HEK293 (cell line): Measurements from ENCODE around the gene ATP7B.

Source experiments
- HOXA7 ChIP-seq: sonication (generic); formaldehyde crosslinking; IDR thresholded peaks from 2 replicates; pipeline ENCODE4 v1.8.1; 2022; ENCODE audit warnings: missing genetic modification reagents, borderline replicate concordance
- PRDM1 ChIP-seq: fragments of 450-650 bp; formaldehyde crosslinking; IDR thresholded peaks from 2 replicates; pipeline ENCODE4; 2016; ENCODE audit warnings: missing biosample characterization, missing genetic modification characterization
- SP2 ChIP-seq: fragments of 450-650 bp; formaldehyde crosslinking; IDR thresholded peaks from 2 replicates; pipeline ENCODE4 v1.5.1; 2016; ENCODE audit warnings: missing biosample characterization, missing genetic modification characterization
- ZNF10 ChIP-seq: fragments of 450-650 bp; formaldehyde crosslinking; IDR thresholded peaks from 2 replicates; pipeline ENCODE4 v1.5.1; 2017; ENCODE audit warnings: missing biosample characterization, missing genetic modification characterization
- ZNF302 ChIP-seq: fragments of 450-650 bp; formaldehyde crosslinking; IDR thresholded peaks from 2 replicates; pipeline ENCODE4 v1.5.1; 2016; ENCODE audit warnings: missing biosample characterization, missing genetic modification characterization, low read depth
- ZNF555 ChIP-seq: fragments of 450-650 bp; formaldehyde crosslinking; conservative IDR thresholded peaks from 2 replicates; pipeline ENCODE4 v1.5.1; 2017; ENCODE audit warnings: missing biosample characterization, mild to moderate bottlenecking, missing genetic modification characterization, inconsistent platforms
- TF ChIP-seq, protein P1 (sequence below): fragments of 450-650 bp; formaldehyde crosslinking; IDR thresholded peaks from 2 replicates; pipeline ENCODE4 v1.5.1; 2016; ENCODE audit warnings: missing biosample characterization, missing genetic modification characterization

DNA sequence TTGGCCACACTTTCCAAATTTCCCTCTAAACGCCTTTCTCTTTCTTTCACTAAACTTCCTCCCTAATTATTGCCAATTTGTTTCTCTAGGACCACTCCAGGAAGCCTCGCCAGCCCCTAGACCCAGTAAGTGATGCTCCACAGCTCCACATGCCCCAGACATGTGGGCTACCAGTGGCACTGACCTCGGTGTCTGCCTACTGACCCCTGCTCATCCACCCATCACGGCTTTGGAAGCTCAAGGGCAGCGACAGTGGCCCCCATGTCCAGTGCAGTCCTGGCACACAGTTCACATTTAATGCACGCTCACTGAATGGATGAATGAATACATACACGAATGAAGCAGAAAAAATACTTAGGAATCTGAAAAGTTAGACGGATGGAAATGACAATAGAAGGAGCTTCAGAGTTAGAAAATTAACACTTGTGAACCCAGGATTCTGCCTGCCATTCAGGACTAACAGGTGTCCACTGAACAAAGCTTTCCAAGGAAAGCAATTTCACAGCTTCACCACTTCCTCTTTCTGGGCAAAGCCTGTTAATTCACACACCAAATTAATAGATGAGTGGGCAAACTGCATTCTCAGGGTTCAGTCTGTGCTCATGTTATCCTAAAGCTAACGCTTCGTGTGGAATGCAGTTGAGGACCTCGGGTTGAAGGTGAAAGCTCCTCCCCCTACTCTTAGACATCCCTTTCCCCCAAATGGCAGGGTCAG lies 98.6 kb downstream of the ATP7B start:
- TF ChIP-seq SP2 (tag by site-specific recombination) = no peak
- TF ChIP-seq PRDM1 = no peak
- TF ChIP-seq ZNF555 = no peak
- TF ChIP-seq ZNF302 (tag by site-specific recombination) = no peak
- no peak for TF ChIP-seq ZNF10
- TF ChIP-seq HOXA7 (CRISPR knock-in tag) = no peak
- TF ChIP-seq, protein P1, sequence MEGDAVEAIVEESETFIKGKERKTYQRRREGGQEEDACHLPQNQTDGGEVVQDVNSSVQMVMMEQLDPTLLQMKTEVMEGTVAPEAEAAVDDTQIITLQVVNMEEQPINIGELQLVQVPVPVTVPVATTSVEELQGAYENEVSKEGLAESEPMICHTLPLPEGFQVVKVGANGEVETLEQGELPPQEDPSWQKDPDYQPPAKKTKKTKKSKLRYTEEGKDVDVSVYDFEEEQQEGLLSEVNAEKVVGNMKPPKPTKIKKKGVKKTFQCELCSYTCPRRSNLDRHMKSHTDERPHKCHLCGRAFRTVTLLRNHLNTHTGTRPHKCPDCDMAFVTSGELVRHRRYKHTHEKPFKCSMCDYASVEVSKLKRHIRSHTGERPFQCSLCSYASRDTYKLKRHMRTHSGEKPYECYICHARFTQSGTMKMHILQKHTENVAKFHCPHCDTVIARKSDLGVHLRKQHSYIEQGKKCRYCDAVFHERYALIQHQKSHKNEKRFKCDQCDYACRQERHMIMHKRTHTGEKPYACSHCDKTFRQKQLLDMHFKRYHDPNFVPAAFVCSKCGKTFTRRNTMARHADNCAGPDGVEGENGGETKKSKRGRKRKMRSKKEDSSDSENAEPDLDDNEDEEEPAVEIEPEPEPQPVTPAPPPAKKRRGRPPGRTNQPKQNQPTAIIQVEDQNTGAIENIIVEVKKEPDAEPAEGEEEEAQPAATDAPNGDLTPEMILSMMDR = no peak
